Embryonic facial prominence (tissue), 1 donor: ENCODE results near the gene CTTNBP2NL.
"Not testable (repeated sequence)": the region's sequence is repeated elsewhere in the genome, so short reads cannot be mapped to it uniquely, and the experiment has no call there.

Source experiments
- DNase-seq: peaks from one replicate; pipeline ENCODE4 v3.0.0-alpha.2; 2016; ENCODE audit errors: extremely low spot score

CTTNBP2NL gene

GRCh38 chr1:112418099-112418892 lies 22.3 kb downstream of the CTTNBP2NL start:
- DNase-seq, result no peak

GRCh38 chr1:112423207-112423606 lies 27.2 kb downstream of the CTTNBP2NL start:
- no peak for DNase-seq

GRCh38 chr1:112423666-112424065 lies 27.7 kb downstream of the CTTNBP2NL start:
- DNase-seq, result not testable (repeated sequence)

GRCh38 chr1:112429749-112430148 lies 33.7 kb downstream of the CTTNBP2NL start:
- no peak for DNase-seq

- DNase-seq, result no peak
Measured at GRCh38 chr1:112431038-112431437, 35.0 kb downstream of the CTTNBP2NL start.

- DNase-seq, result no peak
Measured at GRCh38 chr1:112435448-112435847, 39.4 kb downstream of the CTTNBP2NL start.

GRCh38 chr1:112436384-112437156 lies 40.6 kb downstream of the CTTNBP2NL start:
- no peak for DNase-seq

- DNase-seq, result not testable (repeated sequence)
Measured at GRCh38 chr1:112438156-112438555, 42.1 kb downstream of the CTTNBP2NL start.

GRCh38 chr1:112439592-112439991 lies 43.6 kb downstream of the CTTNBP2NL start:
- no peak for DNase-seq

- no peak for DNase-seq
Measured at GRCh38 chr1:112440574-112440973, 44.6 kb downstream of the CTTNBP2NL start.

- DNase-seq, result no peak
Measured at GRCh38 chr1:112444269-112444668, 48.3 kb downstream of the CTTNBP2NL start.

- DNase-seq, result no peak
Measured at GRCh38 chr1:112445596-112445995, 49.6 kb downstream of the CTTNBP2NL start.

GRCh38 chr1:112446411-112446810 lies 50.4 kb downstream of the CTTNBP2NL start:
- no peak for DNase-seq

GRCh38 chr1:112448904-112449629 lies 53.1 kb downstream of the CTTNBP2NL start:
- no peak for DNase-seq

- DNase-seq, result no peak
Measured at GRCh38 chr1:112449630-112449983, 53.6 kb downstream of the CTTNBP2NL start.

- no peak for DNase-seq
Measured at GRCh38 chr1:112450773-112451172, 54.8 kb downstream of the CTTNBP2NL start.

- DNase-seq, result not testable (repeated sequence)
Measured at GRCh38 chr1:112451301-112451700, 55.3 kb downstream of the CTTNBP2NL start.

GRCh38 chr1:112453876-112454275 lies 57.9 kb downstream of the CTTNBP2NL start:
- DNase-seq, result no peak

GRCh38 chr1:112454316-112454715 lies 58.3 kb downstream of the CTTNBP2NL start:
- no peak for DNase-seq

- DNase-seq, result no peak
Measured at GRCh38 chr1:112457241-112457640, 61.2 kb downstream of the CTTNBP2NL start.

GRCh38 chr1:112457955-112458354 lies 61.9 kb downstream of the CTTNBP2NL start:
- no peak for DNase-seq

- DNase-seq, result no peak
Measured at GRCh38 chr1:112458756-112459155, 62.7 kb downstream of the CTTNBP2NL start.
